Stimulated activated CD4-positive, alpha-beta T cell treated with anti-CD3 and anti-CD28 coated beads, Interleukin-12 subunit alpha, Interleukin-12 subunit beta, amount 100 ng/mL, for 4 hours (primary cell): ENCODE data around the gene MINDY3.
A peak's percentile ranks its signal among the peaks of the same experiment; 100 is the strongest.
"Not testable (repeated sequence)": the region's sequence is repeated elsewhere in the genome, so short reads cannot be mapped to it uniquely, and the experiment has no call there.

Source experiments
- DNase-seq: peaks from one replicate; pipeline ENCODE4 v3.0.0-alpha.2; 2020

The MINDY3 gene

DNA sequence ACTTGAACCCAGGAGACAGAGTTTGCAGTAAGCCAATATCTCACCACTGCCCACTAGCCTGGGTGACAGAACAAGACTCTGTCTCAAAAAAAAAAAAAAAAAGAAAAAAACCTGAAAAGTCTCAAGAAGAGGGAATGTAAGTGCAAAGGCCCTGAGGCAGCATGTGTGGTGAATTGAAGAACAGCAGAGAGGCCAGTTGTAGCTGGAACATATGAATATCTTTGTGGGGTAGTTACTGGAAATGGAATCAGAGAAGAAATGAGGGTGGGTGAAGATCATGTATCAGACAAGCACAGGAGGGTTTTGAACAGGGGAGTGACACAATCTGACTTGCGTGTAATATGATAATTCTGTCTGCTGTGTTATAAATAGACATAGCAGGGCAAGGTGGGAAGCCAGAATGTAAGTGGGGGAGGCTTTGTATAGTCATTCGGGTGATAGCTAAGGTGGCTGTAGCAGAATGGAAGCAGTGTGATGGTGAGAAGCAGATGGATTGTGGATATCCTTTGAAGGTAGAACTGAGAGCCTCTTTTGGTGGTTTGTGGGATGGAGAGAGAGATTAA is 95.3 kb downstream of the MINDY3 start:
- no peak for DNase-seq

- DNase-seq, result no peak
Measured at GRCh38 chr10:15763006-15763405, 97.3 kb downstream of the MINDY3 start.

GRCh38 chr10:15762239-15762638 is 98.1 kb downstream of the MINDY3 start:
- DNase-seq, result not testable (repeated sequence)

- not testable (repeated sequence) for DNase-seq
Measured at GRCh38 chr10:15761224-15761623, 99.1 kb downstream of the MINDY3 start.

DNA sequence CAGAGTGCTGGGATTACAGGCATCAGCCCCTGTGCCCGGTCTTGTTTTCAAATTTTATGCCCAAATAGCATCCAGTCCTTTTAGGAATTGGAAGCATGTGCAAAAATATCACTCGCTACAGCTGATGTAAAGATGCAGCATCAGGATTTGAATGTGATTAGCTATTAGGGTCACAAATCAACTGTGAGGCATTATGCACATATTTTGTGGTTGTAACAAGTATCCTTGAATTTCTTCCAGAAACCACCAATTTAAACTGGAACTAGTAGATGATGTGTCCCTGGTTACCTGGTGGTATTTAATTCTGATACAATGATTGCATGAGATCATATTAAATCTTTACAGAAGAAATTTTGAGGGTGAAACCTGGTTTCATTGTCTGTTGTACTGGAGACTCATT is 99.6 kb downstream of the MINDY3 start:
- no peak for DNase-seq

DNA sequence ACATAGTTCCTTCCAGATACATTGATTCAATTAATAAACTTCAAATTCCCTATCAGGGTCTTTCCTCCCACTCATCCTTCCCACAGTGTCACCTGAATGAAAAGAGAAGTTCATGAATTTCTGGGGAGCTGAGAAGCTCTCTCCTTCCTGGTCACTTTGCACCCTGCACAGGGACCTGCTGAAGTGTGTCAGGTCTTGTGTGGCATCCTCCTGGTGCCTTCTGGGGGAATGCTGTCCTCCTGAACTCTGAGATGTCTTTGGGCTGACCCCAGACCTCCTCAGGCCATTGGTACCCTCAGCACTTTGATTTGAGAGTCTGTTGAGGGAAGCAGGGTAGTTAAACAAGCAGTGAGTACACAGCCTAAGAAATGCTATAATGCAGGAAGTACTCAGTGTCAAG is 101.0 kb downstream of the MINDY3 start:
- no peak for DNase-seq

GRCh38 chr10:15758618-15759017 is 101.7 kb downstream of the MINDY3 start:
- no peak for DNase-seq

GRCh38 chr10:15754937-15755336 is 105.4 kb downstream of the MINDY3 start:
- no peak for DNase-seq

- no peak for DNase-seq
Measured at GRCh38 chr10:15751046-15751445, 109.3 kb downstream of the MINDY3 start.

DNA sequence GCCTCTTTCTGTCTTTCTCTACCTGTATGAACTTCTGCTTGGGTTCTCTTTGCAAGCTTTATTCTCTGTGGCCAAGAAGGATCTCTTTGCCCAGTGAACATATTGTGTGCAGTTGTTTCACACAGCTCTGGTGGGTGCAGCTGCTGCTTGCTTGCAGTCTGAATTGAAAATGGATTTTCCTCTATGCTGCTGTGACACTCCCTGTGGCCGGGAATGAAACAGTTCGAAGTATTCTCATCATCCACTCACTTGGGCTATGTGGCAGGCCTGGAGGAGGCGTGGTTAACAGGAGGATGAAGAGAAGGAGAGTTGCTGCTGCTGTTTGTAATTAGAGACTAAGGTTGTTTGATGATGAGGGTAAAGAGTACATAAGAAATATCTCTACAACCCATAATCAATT is 112.2 kb downstream of the MINDY3 start:
- no peak for DNase-seq

DNA sequence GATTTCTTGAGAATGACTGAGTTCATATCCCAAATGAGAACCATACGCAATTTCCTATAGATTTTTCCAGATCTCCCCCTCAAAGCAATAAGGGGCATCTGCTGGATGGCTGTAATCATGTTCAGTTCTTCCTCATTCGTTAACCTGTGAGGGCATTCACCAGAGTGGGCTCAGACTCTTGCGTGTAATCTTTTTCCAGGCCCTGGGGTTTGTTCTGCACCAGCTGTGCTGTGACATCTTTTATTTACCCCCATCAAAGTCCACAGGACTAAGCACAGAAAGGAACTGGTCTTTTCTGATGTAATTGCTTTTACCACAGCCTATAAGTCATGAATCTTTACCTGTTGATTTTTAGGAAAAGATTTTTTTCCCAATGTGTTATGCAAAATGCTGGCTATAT is 112.7 kb downstream of the MINDY3 start:
- DNase-seq, result no peak

- DNase-seq, result no peak
Measured at GRCh38 chr10:15745751-15746150, 114.6 kb downstream of the MINDY3 start.

GRCh38 chr10:15744217-15744865 is 116.0 kb downstream of the MINDY3 start:
- DNase-seq, result peak; percentile 19

GRCh38 chr10:15743443-15743842 is 116.9 kb downstream of the MINDY3 start:
- no peak for DNase-seq

DNA sequence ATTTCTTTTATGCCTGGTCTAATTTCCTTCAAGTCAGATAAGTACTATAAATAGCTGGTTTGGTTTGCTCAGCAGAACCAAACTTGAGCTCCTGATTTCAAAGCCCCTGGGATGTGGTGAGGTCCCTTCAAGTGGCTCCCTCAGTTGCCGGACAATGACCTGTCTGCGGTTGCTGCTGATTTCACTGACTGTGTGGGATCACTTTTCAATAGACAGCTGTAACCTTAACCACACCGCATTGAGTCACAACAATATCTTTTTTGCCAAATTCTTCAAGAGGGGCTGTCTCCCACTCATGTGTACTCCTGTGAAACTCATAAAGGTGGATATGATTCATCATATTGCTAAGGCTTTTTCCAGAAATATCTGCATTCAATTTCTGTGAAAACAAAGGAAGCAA is 117.5 kb downstream of the MINDY3 start:
- DNase-seq, result no peak

DNA sequence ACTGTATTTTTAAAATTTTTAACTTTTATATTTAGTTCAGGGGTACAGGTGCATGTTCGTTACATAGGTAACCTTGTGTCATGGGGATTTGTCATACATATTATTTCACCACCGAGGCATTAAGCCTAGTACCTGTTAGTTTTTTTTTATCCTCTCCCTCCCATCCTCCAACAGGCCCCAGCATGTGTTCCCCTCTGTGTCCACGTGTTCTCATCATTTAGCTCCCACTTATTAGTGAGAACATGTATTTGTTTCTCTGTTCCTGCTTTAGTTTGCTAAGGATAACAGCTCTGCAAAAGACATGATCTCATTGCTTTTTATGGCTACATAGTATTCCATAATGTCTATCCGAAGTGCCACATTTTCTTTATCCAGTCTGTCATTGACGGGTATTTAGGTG is 118.2 kb downstream of the MINDY3 start:
- no peak for DNase-seq

DNA sequence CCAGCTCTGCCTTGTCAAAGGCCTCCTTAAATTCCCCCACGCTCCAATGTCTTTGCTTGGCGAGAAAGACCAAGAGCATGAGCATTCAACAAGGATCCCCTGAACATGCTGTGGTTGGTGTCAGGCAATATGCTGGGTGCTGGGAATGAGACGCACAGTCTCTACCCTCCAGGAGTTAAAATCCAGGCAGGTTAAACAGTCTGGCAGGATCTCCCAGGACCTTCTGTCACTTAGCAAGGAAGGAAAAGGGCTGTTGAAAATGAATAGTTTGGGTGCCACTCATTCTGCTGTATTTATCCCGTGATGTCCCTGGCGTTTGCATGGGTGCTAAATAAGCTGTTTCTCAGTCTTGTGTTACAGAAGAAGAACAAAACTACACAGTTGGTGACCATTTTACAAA is 118.7 kb downstream of the MINDY3 start:
- no peak for DNase-seq

DNA sequence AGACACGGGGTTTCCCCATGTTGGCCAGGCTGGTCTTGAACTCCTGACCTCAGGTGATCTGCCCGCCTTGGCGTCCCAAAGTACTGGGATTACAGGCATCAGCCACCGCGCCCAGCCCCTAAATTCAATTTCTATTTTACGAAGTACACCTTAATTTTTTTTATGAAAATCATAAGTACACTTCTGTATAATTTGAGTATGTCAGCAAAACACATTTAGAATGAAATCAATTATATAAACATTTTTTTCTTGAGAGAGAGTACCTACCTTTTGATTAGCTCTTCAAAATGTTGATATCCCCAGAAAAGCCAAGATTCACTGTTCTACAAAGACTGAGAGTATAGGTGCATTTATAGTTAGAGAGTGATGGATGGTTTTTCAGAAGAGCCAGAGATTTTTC is 120.0 kb downstream of the MINDY3 start:
- no peak for DNase-seq

- DNase-seq, result no peak
Measured at GRCh38 chr10:15739254-15739970, 120.9 kb downstream of the MINDY3 start.

DNA sequence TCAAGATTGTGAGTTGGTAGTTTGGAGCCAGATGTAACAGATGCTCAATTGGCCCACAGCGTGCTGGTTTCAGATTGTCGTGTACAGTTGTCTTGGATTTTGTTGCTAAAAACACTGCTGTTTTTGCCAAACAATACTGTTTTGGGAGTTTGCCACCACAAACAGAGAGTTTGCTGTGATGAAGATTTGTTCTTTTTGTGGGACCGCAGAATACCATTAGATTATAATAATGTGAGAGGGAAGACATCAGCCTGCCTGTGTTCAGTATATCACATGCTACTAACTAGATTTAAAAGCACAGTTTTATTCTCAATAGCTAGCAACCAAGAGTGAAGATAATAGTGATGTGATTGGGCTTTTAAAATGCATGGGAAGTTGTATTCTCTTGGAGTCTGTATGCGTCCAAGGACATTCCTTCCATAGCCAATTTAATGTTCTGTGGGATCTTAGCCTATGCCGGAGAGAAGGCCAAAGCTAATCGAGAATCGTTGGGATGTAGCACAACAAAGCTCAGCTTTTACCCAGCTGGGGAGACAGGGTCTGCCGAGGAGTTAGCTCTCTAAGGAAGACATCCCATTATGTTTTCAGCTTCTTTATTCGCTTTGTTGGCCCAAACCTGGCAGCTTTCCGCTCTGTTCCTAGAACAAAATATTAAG is 121.9 kb downstream of the MINDY3 start:
- no peak for DNase-seq

GRCh38 chr10:15737656-15738055 is 122.7 kb downstream of the MINDY3 start:
- DNase-seq, result no peak

DNA sequence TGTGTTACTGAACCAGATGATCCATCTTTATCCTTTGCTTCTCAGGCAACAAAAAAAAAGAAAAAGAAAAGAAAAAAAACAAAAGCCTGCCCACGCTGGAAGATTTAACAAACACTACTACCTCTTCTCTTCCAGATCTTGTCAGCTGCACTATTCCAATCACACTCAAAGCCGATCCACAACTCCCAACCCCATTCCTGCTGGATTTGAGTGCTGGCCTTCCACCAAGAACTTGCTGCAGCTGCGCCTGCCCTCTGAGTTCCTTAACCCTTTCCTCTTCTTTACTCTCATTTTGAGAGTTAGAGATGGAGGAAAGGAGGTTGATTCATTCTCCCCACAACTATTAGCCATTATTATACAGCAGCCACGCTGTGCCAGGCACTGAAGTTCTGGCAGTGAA is 124.5 kb downstream of the MINDY3 start:
- DNase-seq, result no peak

DNA sequence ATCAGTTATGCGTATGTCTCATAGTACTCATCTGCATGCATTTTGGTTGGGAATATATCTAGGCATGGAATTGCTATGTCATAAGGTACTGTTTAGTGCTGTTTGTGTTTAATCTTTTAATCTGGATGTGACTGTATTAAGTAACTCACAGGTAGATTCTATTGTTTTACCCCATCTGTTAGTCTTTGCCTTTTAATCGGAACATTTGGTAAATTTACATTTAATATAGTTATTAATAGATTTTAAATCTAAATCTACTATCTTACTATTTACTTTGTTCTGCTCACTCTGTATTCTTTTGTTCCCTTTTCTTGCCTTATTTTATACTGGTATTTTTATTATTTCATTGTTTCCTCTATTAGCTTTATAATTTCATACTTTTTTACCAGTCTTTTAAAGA is 130.0 kb downstream of the MINDY3 start:
- no peak for DNase-seq

DNA sequence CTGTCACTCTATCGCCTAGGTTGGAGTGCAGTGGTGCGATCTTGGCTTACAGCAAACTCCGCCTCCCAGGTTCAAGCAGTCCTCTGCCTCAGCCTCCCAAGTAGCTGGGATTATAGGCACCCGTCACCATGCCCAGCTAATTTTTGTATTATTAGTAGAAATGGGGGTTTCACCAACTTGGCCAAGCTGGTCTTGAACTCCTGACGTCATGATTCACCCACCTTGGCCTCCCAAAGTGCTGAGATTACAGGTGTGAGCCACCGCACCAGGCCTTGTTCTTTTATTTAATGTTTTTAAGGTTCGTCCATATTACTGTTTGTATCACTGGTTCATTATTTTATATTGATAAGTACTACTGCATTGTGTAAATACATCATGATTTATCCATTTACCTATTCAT is 130.4 kb downstream of the MINDY3 start:
- no peak for DNase-seq
